Mammary epithelial cell (primary cell): ENCODE measurements around the gene ISCA1.

Source experiments
- CTCF ChIP-seq, 2 donors: IDR thresholded peaks in 1 of 2; conservative IDR thresholded peaks in 1 of 2; 2 replicates each; pipeline ENCODE4 v1.5.1; 2011 to 2012; ENCODE audit warnings: inconsistent platforms in 2 of 2, low read length in 2 of 2, mild to moderate bottlenecking in 2 of 2, control low read depth in 1 of 2, low read depth in 1 of 2; ENCODE audit not compliant: insufficient read depth in 1 of 2; ENCODE audit errors: extremely low read depth in 1 of 2
- EZH2 ChIP-seq: IDR thresholded peaks from 2 replicates; pipeline ENCODE4 v1.6.1; 2012; ENCODE audit warnings: low read length, inconsistent platforms, borderline replicate concordance

GRCh38 chr9:86287013-86287412 lies 4.7 kb upstream of the ISCA1 start:
- TF ChIP-seq CTCF (conservative IDR thresholded peaks at IDR 0.05 in 1 of 2, IDR thresholded peaks at IDR 0.05 in 1 of 2; ENCODE audit: extremely low read depth in 1 of 2, insufficient read depth in 1 of 2, low read depth in 1 of 2, low read length in 2 of 2) (peak in 1 of 2 donors; percentile 30), EZH2 (no peak)
